SK-N-SH (cell line): Measurements from ENCODE around the gene TMEM256.

Experiments used
- CTCF ChIP-seq: fragments of 200-600 bp; sonication (generic); IDR thresholded peaks from 2 replicates; pipeline ENCODE4 v1.6.1; 2017; ENCODE audit warnings: antibody characterized with exemption, mild to moderate bottlenecking, moderate library complexity
- EZH2phosphoT487 ChIP-seq: fragments of 200-600 bp; sonication (generic); IDR thresholded peaks from 2 replicates; pipeline ENCODE4 v1.6.1; 2017; ENCODE audit warnings: low read depth, mixed run types, mild to moderate bottlenecking, antibody characterized with exemption, moderate library complexity, borderline replicate concordance
- MAX ChIP-seq: IDR thresholded peaks from 2 replicates; pipeline ENCODE4 v1.4.0; 2012; ENCODE audit warnings: low read depth
- RCOR1 ChIP-seq: fragments of 150-350 bp; IDR thresholded peaks from 2 replicates; pipeline ENCODE4 v1.6.1; 2017; ENCODE audit warnings: antibody characterized with exemption, low read length
- RFX5 ChIP-seq: IDR thresholded peaks from 2 replicates; pipeline ENCODE4 v1.6.1; 2012; ENCODE audit warnings: mild to moderate bottlenecking, improper control_type of control experiment, low read length
- TEAD4 ChIP-seq: IDR thresholded peaks from 2 replicates; pipeline ENCODE4 v1.4.0; 2012; ENCODE audit warnings: mild to moderate bottlenecking, borderline replicate concordance; ENCODE audit not compliant: insufficient read depth
- USF1 ChIP-seq: IDR thresholded peaks from 2 replicates; pipeline ENCODE4 v1.4.0; 2012; ENCODE audit warnings: low read depth, borderline replicate concordance
- YY1 ChIP-seq: IDR thresholded peaks from 2 replicates; pipeline ENCODE4 v1.4.0; 2012; ENCODE audit warnings: low read depth, mild to moderate bottlenecking
- TF ChIP-seq, protein P1 (sequence below): IDR thresholded peaks from 2 replicates; pipeline ENCODE4; 2012

GRCh38 chr17:7361906-7362305 is 42.0 kb downstream of the TMEM256 start:
- no peak for TF ChIP-seq USF1
- TF ChIP-seq CTCF = no peak
- TF ChIP-seq MAX = no peak
- TF ChIP-seq, protein P1, sequence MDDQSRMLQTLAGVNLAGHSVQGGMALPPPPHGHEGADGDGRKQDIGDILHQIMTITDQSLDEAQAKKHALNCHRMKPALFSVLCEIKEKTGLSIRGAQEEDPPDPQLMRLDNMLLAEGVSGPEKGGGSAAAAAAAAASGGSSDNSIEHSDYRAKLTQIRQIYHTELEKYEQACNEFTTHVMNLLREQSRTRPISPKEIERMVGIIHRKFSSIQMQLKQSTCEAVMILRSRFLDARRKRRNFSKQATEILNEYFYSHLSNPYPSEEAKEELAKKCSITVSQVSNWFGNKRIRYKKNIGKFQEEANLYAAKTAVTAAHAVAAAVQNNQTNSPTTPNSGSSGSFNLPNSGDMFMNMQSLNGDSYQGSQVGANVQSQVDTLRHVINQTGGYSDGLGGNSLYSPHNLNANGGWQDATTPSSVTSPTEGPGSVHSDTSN = no peak
- no peak for TF ChIP-seq YY1
- TF ChIP-seq RCOR1 = no peak
- TF ChIP-seq RFX5 = no peak
- no peak for TF ChIP-seq TEAD4
- TF ChIP-seq EZH2phosphoT487 = no peak
